ENCODE data around the gene CHST7. TPM values are rescaled to one million over a fixed set of nuclear protein-coding genes. Genes with fewer than 3 reads are reported as not detected.

The CHST7 gene, protein sequence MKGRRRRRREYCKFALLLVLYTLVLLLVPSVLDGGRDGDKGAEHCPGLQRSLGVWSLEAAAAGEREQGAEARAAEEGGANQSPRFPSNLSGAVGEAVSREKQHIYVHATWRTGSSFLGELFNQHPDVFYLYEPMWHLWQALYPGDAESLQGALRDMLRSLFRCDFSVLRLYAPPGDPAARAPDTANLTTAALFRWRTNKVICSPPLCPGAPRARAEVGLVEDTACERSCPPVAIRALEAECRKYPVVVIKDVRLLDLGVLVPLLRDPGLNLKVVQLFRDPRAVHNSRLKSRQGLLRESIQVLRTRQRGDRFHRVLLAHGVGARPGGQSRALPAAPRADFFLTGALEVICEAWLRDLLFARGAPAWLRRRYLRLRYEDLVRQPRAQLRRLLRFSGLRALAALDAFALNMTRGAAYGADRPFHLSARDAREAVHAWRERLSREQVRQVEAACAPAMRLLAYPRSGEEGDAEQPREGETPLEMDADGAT
- total RNA-seq, result 4.3 and 6.2 TPM in 2 replicates

DNA sequence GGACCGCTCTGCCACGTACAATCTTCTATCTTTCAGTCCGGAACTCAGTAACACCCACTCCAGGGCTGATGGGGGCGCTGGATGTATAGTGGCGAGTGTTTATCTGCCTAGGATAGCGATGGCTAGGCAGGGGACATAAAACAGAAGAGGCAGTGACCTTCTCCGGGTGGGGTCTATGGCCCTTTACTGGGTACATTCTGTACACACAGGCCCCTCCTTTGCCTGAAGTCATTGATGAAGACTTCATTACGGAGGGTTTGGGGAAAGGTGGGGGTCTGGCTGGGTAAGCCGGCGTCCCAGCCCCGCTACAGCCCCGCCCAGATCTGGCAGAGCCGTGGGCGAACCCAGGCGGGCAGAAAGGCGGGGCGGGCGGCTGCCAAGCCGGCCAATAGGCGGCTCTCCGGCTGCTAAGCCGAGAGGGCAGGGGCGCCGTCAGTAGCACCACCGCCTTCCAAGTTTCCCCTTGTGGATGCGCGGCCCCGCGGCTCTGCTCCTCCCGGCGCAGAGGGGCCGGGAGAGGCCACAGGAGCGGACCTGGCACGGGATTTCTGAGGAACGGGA is at the start of gene CHST7:
CHST7 (plus strand) TSS at position 435 of the 561 bp plus-strand sequence. CDS start 167 bp downstream, outside the sequence.

DNA sequence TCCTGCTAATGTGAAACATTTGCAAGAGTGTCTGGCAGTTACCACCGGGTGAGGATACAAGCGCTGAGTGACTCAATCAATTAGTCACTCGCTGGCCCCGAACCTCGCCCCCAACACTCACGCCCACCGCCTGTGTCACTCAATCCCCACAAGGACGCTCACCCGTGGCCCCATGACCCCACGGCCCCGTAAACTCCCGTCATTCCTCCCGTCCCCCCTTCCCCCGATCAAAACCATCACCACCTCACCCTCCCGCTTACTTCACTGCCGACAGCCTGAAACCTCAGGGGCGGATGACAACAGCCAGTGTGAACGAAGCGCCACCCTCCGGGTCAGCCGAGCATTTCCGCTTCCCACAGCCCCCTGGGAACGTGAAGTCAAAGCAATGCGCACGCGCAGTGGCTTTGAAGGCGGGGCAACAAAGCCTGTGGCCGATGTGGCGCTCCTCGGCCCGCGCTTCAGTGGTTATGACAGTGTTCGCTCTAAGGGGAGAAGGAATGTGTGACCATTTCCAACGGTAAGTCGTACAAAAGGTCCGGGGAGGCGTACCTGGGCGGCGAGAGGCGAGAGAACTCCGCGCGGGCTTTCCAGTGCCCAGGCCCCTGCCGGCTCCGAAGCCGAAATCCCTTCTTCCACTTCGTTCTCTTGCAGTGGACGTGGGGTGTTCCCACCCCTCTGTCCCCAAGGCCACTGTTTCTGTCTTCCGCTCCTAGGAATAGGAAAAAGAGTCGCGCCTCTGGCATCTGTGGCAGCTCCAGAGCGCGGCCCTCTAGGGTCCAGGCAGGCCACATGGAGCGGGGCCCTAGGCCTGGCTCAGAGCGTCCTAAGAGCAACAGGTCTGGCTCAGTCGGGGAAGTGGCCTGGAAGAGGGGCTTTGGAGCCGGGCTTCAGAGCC is 28.2 kb upstream of the CHST7 start, which contains the start of gene ZNF674:
ZNF674 (minus strand) TSS at position 311 of the 895 bp plus-strand sequence. CDS start 3,334 bp downstream, outside the sequence.

Other genes with a start within 250 kb of the CHST7 start
- 2.7 and 5.8 TPM in 2 replicates for gene ZNF674, start 28.3 kb upstream of the CHST7 start, total RNA-seq
- 10.9 and 24.6 TPM in 2 replicates for gene SLC9A7, start 185.4 kb downstream of the CHST7 start, total RNA-seq